HEK293 (cell line): ENCODE measurements around the gene TPBGL.

Experiments used
- CTCF ChIA-PET: fragments of 350-600 bp; formaldehyde crosslinking; extraction: SDS; loops from one replicate; lab custom pipeline; 2021; ENCODE audit warnings: antibody characterized with exemption; lab: Yijun Ruan, JAX
- POLR2A ChIA-PET: fragments of 300-600 bp; formaldehyde crosslinking; extraction: SDS; loops from one replicate; lab custom pipeline; 2020; ENCODE audit warnings: antibody characterized with exemption, inconsistent platforms; lab: Yijun Ruan, JAX
- H3K27ac ChIP-seq: fragments of 200-500 bp; sonication (Bioruptor generic); 2 replicates; pipeline ENCODE4 v1.5.1; 2014; ENCODE audit warnings: low read depth, low read length, control low read depth, inconsistent platforms; ENCODE audit errors: extremely low read depth
- H3K36me3 ChIP-seq, 2 experiments: fragments of 200-500 bp in 1 of 2; sonication (Bioruptor generic) in 1 of 2; 1 replicate in 1 of 2; 2 replicates in 1 of 2; pipeline ENCODE4 v1.5.1; 2014 to 2017; ENCODE audit warnings: inconsistent platforms in 2 of 2, low read length in 2 of 2; ENCODE audit not compliant: control insufficient read depth in 2 of 2, insufficient read depth in 1 of 2
- H3K4me1 ChIP-seq: fragments of 200-500 bp; sonication (Bioruptor generic); 2 replicates; pipeline ENCODE4 v1.5.1; 2014; ENCODE audit warnings: mild to moderate bottlenecking, low read length, inconsistent platforms; ENCODE audit not compliant: control insufficient read depth, insufficient read depth
- H3K4me3 ChIP-seq: 2 replicates; pipeline ENCODE4 v1.5.1; 2011; ENCODE audit warnings: low read depth, mild to moderate bottlenecking, control low read depth, low read length, moderate library complexity
- H3K9me3 ChIP-seq: fragments of 200-500 bp; sonication (Bioruptor generic); 2 replicates; pipeline ENCODE4 v1.5.1; 2014; ENCODE audit warnings: low read depth, low read length, inconsistent platforms; ENCODE audit not compliant: control insufficient read depth, insufficient read depth
- BCL11B ChIP-seq: fragments of 450-650 bp; formaldehyde crosslinking; IDR thresholded peaks from 2 replicates; pipeline ENCODE4 v1.5.1; 2016; ENCODE audit warnings: low read depth, missing biosample characterization, missing genetic modification characterization
- MYNN ChIP-seq: fragments of 450-650 bp; formaldehyde crosslinking; IDR thresholded peaks from 2 replicates; pipeline ENCODE4 v1.5.1; 2016; ENCODE audit warnings: missing biosample characterization, missing genetic modification characterization, borderline replicate concordance
- OSR2 ChIP-seq: fragments of 450-650 bp; formaldehyde crosslinking; IDR thresholded peaks from 2 replicates; pipeline ENCODE4 v1.5.1; 2016; ENCODE audit warnings: missing biosample characterization, missing genetic modification characterization
- SALL2 ChIP-seq: fragments of 450-650 bp; formaldehyde crosslinking; IDR thresholded peaks from 2 replicates; pipeline ENCODE4 v1.5.0; 2017; ENCODE audit warnings: missing biosample characterization, mild to moderate bottlenecking, missing genetic modification characterization, borderline replicate concordance
- ZBTB1 ChIP-seq: fragments of 450-650 bp; formaldehyde crosslinking; IDR thresholded peaks from 2 replicates; pipeline ENCODE4 v1.5.1; 2016; ENCODE audit warnings: missing biosample characterization, missing genetic modification characterization
- ZBTB48 ChIP-seq: fragments of 450-650 bp; formaldehyde crosslinking; IDR thresholded peaks from 2 replicates; pipeline ENCODE4 v1.5.1; 2016; ENCODE audit warnings: missing biosample characterization, missing genetic modification characterization
- ZEB2 ChIP-seq: fragments of 450-650 bp; formaldehyde crosslinking; IDR thresholded peaks from 2 replicates; pipeline ENCODE4 v1.5.1; 2016; ENCODE audit warnings: missing biosample characterization, missing genetic modification characterization
- ZIC2 ChIP-seq: fragments of 450-650 bp; formaldehyde crosslinking; IDR thresholded peaks from 2 replicates; pipeline ENCODE4 v1.5.1; 2016; ENCODE audit warnings: missing biosample characterization, missing genetic modification characterization
- ZNF341 ChIP-seq: fragments of 450-650 bp; formaldehyde crosslinking; IDR thresholded peaks from 2 replicates; pipeline ENCODE4; 2016; ENCODE audit warnings: low read depth, missing biosample characterization, missing genetic modification characterization
- ZNF416 ChIP-seq: fragments of 450-650 bp; formaldehyde crosslinking; IDR thresholded peaks from 2 replicates; pipeline ENCODE4 v1.5.1; 2016; ENCODE audit warnings: missing biosample characterization, missing genetic modification characterization
- ZNF426 ChIP-seq: fragments of 450-650 bp; formaldehyde crosslinking; IDR thresholded peaks from 2 replicates; pipeline ENCODE4 v1.5.1; 2017; ENCODE audit warnings: missing biosample characterization, missing genetic modification characterization, mild to moderate bottlenecking, inconsistent platforms, moderate library complexity
- ZNF596 ChIP-seq: fragments of 450-650 bp; IDR thresholded peaks from 2 replicates; pipeline ENCODE4 v1.5.0; 2018; ENCODE audit warnings: missing biosample characterization, mild to moderate bottlenecking, missing genetic modification characterization, moderate library complexity
- ZNF600 ChIP-seq: fragments of 450-650 bp; formaldehyde crosslinking; IDR thresholded peaks from 2 replicates; pipeline ENCODE4 v1.5.1; 2016; ENCODE audit warnings: missing biosample characterization, missing genetic modification characterization
- ZNF654 ChIP-seq: fragments of 450-650 bp; formaldehyde crosslinking; IDR thresholded peaks from 2 replicates; pipeline ENCODE4 v1.5.1; 2016; ENCODE audit warnings: low read depth, missing biosample characterization, missing genetic modification characterization
- ZNF785 ChIP-seq: fragments of 450-650 bp; formaldehyde crosslinking; IDR thresholded peaks from 2 replicates; pipeline ENCODE4 v1.5.1; 2016; ENCODE audit warnings: missing biosample characterization, missing genetic modification characterization
- TF ChIP-seq, protein P1 (sequence below): IDR thresholded peaks from 2 replicates; pipeline ENCODE4 v1.6.1; 2011; ENCODE audit warnings: mild to moderate bottlenecking, low read depth, low read length, borderline replicate concordance
- TF ChIP-seq, protein P2 (sequence below): fragments of 450-650 bp; IDR thresholded peaks from 2 replicates; pipeline ENCODE4 v1.5.1; 2018; ENCODE audit warnings: missing biosample characterization, missing genetic modification characterization
- TF ChIP-seq, protein P3 (sequence below): fragments of 450-650 bp; formaldehyde crosslinking; IDR thresholded peaks from 2 replicates; pipeline ENCODE4 v1.5.1; 2017; ENCODE audit warnings: missing biosample characterization, missing genetic modification characterization
- TF ChIP-seq, protein P4 (sequence below): fragments of 450-650 bp; formaldehyde crosslinking; IDR thresholded peaks from 2 replicates; pipeline ENCODE4 v1.5.1; 2016; ENCODE audit warnings: missing biosample characterization, missing genetic modification characterization
- TF ChIP-seq, protein P5 (sequence below): fragments of 450-650 bp; formaldehyde crosslinking; optimal IDR thresholded peaks from 2 replicates; pipeline ENCODE3; 2016; ENCODE audit warnings: missing biosample characterization, mild to moderate bottlenecking, missing genetic modification characterization
- TF ChIP-seq, protein P6 (sequence below): fragments of 450-650 bp; formaldehyde crosslinking; IDR thresholded peaks from 2 replicates; pipeline ENCODE4 v1.5.1; 2016; ENCODE audit warnings: missing biosample characterization, missing genetic modification characterization
- TF ChIP-seq, protein P7 (sequence below): fragments of 450-650 bp; formaldehyde crosslinking; IDR thresholded peaks from 2 replicates; pipeline ENCODE4 v1.5.1; 2016; ENCODE audit warnings: missing biosample characterization, missing genetic modification characterization
- TF ChIP-seq, protein P8 (sequence below): fragments of 450-650 bp; IDR thresholded peaks from 2 replicates; pipeline ENCODE4 v1.5.1; 2018; ENCODE audit warnings: missing biosample characterization, mild to moderate bottlenecking, missing genetic modification characterization

The TPBGL gene

DNA sequence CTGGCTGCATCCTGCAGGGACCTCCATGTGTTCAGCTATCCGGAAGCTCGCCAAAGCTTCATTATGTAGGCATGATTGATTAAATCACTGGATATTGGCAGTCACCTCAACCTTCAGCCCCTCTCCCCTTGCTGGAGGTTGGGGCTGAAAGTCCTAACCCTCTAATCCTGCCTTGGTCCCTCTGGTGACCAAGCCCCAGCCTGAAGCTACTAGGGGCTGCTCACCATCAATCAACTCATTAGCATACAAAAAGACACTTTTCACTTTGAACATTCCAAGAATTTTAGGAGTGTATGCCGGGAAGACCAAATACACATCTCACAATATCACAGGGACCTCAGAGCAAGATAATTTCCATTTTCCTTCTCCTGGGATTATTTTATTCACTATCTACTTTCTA, 38.8 kb upstream of the TPBGL start (continued):
- TF ChIP-seq, protein P1, sequence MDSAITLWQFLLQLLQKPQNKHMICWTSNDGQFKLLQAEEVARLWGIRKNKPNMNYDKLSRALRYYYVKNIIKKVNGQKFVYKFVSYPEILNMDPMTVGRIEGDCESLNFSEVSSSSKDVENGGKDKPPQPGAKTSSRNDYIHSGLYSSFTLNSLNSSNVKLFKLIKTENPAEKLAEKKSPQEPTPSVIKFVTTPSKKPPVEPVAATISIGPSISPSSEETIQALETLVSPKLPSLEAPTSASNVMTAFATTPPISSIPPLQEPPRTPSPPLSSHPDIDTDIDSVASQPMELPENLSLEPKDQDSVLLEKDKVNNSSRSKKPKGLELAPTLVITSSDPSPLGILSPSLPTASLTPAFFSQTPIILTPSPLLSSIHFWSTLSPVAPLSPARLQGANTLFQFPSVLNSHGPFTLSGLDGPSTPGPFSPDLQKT, result no peak
- TF ChIP-seq, protein P2, sequence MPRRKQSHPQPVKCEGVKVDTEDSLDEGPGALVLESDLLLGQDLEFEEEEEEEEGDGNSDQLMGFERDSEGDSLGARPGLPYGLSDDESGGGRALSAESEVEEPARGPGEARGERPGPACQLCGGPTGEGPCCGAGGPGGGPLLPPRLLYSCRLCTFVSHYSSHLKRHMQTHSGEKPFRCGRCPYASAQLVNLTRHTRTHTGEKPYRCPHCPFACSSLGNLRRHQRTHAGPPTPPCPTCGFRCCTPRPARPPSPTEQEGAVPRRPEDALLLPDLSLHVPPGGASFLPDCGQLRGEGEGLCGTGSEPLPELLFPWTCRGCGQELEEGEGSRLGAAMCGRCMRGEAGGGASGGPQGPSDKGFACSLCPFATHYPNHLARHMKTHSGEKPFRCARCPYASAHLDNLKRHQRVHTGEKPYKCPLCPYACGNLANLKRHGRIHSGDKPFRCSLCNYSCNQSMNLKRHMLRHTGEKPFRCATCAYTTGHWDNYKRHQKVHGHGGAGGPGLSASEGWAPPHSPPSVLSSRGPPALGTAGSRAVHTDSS (tag by site-specific recombination), result no peak

DNA sequence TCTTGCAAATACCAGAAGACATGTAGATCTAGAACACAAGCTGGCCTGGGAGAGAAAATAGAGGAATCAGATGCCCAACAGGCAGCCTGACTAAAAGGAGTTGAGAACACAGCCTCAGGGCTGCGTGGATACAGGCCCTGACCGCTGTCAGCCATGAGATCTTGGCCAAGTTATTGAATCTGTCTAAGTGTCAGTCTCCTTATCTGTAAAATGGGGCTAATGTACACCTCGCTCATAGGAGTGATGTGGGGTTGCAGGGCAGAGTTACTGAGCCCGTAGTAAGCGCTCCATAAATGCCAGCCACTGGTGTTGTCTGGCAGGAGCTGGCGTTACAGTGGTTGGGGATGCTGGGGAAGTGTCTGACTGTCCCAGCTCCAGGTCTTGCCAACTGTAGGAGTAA, 38.4 kb upstream of the TPBGL start:
- CTCF ChIA-PET, result interaction anchor here (1.0 to 8.3 kb wide), 6 partner anchors 10 to 180 kb away, joined by 4 to 298 read pairs (median 14); no protein-coding TSS in a partner anchor

DNA sequence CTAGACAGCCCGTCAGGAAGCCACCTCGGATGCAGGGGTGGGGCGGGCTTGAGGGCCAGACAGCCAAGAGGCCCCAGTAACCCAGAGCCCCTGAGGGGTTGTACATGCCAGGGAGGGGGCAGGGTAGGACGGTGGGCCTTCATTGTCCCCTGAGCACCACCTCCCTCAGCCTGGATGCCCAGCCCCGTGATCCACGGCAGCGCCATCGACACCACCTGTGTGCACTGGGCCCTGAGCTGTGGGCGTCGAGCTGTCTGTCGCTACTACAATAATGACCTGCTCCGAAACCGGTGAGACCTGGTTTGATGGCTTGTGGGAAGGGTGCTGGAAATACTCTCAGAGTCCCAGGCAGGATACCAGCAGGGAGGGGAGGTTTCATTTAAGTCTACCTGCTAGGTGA, 37.4 kb upstream of the TPBGL start:
- no peaks in the 10 kb centered on the region for H3K9me3 ChIP-seq
- no peak overlapping the region for H3K4me3 ChIP-seq
- no peaks in the 10 kb centered on the region for H3K36me3 ChIP-seq
- ChIA-PET POLR2A (no interaction called here), CTCF (interaction anchor here (0.5 to 8.3 kb wide), 13 partner anchors 8 to 1691 kb away, joined by 3 to 298 read pairs (median 7); no protein-coding TSS in a partner anchor)
- H3K27ac ChIP-seq, result no peak overlapping the region
- no peaks in the 10 kb centered on the region for H3K4me1 ChIP-seq
- TF ChIP-seq MYNN (tag by site-specific recombination) (no peak), ZIC2 (tag by site-specific recombination) (no peak), ZNF600 (tag by site-specific recombination) (no peak), ZNF341 (tag by site-specific recombination) (no peak), ZNF426 (tag by site-specific recombination) (no peak), OSR2 (tag by site-specific recombination) (no peak), ZEB2 (tag by site-specific recombination) (no peak), ZNF785 (tag by site-specific recombination) (no peak), ZNF416 (tag by site-specific recombination) (no peak), ZBTB48 (no peak)
- TF ChIP-seq, protein P3, sequence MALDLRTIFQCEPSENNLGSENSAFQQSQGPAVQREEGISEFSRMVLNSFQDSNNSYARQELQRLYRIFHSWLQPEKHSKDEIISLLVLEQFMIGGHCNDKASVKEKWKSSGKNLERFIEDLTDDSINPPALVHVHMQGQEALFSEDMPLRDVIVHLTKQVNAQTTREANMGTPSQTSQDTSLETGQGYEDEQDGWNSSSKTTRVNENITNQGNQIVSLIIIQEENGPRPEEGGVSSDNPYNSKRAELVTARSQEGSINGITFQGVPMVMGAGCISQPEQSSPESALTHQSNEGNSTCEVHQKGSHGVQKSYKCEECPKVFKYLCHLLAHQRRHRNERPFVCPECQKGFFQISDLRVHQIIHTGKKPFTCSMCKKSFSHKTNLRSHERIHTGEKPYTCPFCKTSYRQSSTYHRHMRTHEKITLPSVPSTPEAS (tag by site-specific recombination), result no peak
- TF ChIP-seq, protein P4, sequence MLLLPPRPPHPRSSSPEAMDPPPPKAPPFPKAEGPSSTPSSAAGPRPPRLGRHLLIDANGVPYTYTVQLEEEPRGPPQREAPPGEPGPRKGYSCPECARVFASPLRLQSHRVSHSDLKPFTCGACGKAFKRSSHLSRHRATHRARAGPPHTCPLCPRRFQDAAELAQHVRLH (tag by site-specific recombination), result no peak

More for the DNA sequence above, 38.4 kb upstream of the TPBGL start:
- TF ChIP-seq ZNF596 (tag by site-specific recombination), result no peak
- TF ChIP-seq ZNF654 (tag by site-specific recombination), result no peak
- TF ChIP-seq SALL2 (tag by site-specific recombination), result no peak
- TF ChIP-seq, protein P5, sequence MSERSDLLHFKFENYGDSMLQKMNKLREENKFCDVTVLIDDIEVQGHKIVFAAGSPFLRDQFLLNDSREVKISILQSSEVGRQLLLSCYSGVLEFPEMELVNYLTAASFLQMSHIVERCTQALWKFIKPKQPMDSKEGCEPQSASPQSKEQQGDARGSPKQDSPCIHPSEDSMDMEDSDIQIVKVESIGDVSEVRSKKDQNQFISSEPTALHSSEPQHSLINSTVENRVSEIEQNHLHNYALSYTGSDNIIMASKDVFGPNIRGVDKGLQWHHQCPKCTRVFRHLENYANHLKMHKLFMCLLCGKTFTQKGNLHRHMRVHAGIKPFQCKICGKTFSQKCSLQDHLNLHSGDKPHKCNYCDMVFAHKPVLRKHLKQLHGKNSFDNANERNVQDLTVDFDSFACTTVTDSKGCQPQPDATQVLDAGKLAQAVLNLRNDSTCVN, result no peak
- TF ChIP-seq, protein P6, sequence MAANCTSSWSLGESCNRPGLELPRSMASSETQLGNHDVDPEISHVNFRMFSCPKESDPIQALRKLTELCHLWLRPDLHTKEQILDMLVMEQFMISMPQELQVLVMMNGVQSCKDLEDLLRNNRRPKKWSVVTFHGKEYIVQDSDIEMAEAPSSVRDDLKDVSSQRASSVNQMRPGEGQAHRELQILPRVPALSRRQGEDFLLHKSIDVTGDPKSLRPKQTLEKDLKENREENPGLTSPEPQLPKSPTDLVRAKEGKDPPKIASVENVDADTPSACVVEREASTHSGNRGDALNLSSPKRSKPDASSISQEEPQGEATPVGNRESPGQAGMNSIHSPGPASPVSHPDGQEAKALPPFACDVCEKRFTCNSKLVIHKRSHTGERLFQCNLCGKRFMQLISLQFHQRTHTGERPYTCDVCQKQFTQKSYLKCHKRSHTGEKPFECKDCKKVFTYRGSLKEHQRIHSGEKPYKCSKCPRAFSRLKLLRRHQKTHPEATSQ (tag by site-specific recombination), result no peak
- TF ChIP-seq BCL11B, result no peak
- no peak for TF ChIP-seq ZBTB1
- TF ChIP-seq, protein P7, sequence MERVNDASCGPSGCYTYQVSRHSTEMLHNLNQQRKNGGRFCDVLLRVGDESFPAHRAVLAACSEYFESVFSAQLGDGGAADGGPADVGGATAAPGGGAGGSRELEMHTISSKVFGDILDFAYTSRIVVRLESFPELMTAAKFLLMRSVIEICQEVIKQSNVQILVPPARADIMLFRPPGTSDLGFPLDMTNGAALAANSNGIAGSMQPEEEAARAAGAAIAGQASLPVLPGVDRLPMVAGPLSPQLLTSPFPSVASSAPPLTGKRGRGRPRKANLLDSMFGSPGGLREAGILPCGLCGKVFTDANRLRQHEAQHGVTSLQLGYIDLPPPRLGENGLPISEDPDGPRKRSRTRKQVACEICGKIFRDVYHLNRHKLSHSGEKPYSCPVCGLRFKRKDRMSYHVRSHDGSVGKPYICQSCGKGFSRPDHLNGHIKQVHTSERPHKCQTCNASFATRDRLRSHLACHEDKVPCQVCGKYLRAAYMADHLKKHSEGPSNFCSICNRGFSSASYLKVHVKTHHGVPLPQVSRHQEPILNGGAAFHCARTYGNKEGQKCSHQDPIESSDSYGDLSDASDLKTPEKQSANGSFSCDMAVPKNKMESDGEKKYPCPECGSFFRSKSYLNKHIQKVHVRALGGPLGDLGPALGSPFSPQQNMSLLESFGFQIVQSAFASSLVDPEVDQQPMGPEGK (tag by site-specific recombination), result no peak
- TF ChIP-seq, protein P8, sequence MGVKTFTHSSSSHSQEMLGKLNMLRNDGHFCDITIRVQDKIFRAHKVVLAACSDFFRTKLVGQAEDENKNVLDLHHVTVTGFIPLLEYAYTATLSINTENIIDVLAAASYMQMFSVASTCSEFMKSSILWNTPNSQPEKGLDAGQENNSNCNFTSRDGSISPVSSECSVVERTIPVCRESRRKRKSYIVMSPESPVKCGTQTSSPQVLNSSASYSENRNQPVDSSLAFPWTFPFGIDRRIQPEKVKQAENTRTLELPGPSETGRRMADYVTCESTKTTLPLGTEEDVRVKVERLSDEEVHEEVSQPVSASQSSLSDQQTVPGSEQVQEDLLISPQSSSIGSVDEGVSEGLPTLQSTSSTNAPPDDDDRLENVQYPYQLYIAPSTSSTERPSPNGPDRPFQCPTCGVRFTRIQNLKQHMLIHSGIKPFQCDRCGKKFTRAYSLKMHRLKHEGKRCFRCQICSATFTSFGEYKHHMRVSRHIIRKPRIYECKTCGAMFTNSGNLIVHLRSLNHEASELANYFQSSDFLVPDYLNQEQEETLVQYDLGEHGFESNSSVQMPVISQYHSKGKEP (tag by site-specific recombination), result no peak
- TF ChIP-seq, all 188 proteins: peak for 0
- no peaks in the 10 kb centered on the region for H3K9me3 ChIP-seq
- no peaks in the 10 kb centered on the region for H3K4me1 ChIP-seq
- no peak overlapping the region for H3K27ac ChIP-seq
- POLR2A ChIA-PET, result no interaction called here
- H3K36me3 ChIP-seq, result no peaks in the 10 kb centered on the region
- H3K4me3 ChIP-seq, result no peak overlapping the region
